Stimulated activated CD8-positive, alpha-beta memory T cell treated with anti-CD3 and anti-CD28 coated beads, Interleukin-7, amount 100 ng/mL, for 1 hour (primary cell): ENCODE measurements around the gene ANKRD44.
"Not testable (repeated sequence)": the region's sequence is repeated elsewhere in the genome, so short reads cannot be mapped to it uniquely, and the experiment has no call there.

Experiments
- DNase-seq, 2 donors: peaks; one replicate each; pipeline ENCODE4 v3.0.0-alpha.2; 2020; ENCODE audit warnings: low read depth in 2 of 2

ANKRD44 gene

DNA sequence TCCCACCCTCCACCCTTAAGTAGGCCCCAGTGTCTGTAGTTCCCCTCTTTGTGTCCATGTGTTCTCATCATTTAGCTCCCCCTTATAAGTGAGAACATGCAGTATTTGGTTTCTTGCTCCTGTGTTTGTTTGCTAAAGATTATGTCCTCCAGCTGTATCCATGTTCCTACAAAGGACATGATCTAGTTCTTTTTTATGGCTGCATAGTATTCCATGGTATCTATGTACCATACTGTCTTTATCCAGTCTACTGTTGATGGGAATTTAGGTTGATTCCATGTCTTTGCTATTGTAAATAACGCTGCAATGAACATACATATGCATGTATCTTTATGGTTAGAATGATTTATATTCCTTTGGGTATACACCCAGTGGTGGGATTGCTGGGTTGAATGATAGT lies 233.9 kb downstream of the ANKRD44 start:
- no peak for DNase-seq

DNA sequence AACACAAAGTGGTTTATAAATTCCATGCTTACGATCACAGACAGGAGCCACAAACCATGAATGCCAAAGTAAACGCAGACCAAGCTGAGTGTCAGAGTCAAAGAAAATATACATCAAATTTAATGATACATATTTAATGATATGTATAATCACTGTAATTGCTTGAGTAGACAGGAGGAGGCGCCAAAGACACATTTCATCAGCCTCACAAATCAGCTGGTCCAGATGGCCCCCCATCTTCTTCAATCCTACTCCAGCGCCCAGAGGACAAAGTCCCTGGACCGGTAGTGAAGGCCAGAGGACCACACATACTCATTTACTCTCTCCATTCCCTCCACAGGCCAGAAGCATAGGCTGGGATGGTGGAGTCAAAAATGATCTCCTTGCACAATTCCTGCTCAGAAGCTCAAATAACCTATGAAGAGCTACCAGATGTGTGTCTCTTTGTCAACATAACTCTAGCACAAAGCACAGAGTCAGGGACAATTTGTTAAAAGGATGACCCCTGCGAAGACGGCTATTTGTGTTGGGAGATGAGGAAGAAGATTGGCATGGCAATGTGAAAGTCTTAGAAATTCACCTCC lies 234.7 kb downstream of the ANKRD44 start:
- DNase-seq: no peak

DNA sequence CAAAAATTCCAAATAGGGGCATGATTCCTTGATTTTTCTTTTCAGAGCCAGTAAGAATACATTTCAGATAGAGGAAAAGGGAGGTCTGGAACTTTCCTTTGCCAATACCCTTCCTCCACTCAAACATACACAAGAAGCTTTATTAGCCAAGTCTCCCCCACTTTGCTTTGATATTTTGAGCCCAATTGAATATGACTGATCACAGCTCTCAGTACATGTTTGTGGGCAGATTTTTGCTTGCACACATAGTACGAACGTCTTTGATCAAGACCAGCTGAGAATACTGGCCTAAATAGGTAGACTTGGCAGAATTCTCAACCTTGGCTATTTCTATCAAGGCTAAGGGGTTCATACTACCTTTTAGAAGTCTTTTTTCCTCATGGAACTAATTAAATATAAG lies 235.3 kb downstream of the ANKRD44 start:
- no peak for DNase-seq

DNA sequence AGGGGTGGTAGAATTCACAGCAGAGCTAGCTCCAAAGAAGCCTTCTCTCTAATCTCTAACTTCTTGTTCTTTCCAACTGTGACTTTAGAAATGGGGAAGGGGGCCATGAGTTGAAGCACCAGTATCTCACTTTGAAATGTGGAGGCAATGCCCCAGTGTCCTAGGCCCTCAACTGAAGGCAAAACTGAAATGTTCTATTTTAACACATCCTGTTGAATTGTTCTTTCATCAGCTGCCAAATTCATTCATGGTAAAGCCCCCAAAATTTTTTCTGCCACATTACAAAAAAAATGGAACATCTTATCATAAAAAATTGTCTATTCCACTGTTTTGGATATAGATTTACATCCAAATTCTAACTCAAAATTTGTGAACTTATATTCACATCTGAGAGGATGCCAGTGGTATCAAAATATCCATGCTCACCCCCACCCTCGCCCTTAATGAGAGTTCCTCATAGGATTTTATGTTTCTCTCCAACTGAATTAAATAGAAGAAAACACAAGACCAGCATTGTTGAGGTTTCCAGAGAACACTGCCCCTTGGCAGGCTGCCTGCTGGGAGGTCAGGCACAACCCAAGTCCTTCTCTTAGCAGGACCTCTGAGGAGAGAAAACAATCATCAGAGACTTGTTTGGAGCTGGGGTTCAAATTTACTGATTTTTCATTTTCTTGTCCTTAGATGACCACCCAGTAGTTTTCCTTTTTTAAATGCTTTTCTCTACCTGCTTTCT lies 236.7 kb downstream of the ANKRD44 start:
- no peak for DNase-seq

DNA sequence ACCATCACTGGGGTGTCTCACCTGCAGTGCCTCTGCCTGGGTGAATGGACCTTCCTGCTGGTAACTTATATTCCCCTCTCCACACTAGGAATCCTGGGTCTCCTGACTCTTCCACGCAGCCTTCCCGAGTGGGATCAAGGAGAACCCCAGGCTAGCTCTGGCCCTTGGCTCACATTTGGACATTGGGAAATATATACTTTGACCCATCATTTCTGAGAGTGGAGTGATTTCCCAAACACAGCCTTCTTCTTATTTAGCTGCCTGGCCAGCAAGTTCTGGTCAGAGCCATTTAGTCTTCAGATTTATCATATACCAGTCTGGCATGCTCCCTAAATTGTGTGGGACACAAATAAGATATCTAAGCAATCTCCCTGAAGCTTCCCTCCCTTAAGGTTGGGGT lies 237.3 kb downstream of the ANKRD44 start:
- DNase-seq: no peak

DNA sequence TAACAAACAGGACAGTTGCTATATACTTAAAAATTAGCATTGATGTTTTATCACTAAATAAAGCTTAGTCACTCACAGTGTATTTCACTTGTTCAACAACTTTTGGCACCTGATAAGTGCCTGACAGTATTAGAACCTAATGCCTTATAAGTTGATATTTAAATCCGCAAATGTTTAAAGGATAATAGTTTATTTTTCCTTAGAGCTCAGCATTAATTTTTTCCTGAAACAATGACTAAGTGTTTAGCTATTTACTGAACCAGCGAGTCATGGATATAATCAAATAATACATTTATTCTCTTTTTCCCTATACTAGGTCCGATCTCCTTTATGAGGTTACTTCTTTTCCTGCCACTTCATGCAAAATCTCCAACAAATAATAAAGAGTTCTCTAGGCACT lies 238.0 kb downstream of the ANKRD44 start:
- no peak for DNase-seq

DNA sequence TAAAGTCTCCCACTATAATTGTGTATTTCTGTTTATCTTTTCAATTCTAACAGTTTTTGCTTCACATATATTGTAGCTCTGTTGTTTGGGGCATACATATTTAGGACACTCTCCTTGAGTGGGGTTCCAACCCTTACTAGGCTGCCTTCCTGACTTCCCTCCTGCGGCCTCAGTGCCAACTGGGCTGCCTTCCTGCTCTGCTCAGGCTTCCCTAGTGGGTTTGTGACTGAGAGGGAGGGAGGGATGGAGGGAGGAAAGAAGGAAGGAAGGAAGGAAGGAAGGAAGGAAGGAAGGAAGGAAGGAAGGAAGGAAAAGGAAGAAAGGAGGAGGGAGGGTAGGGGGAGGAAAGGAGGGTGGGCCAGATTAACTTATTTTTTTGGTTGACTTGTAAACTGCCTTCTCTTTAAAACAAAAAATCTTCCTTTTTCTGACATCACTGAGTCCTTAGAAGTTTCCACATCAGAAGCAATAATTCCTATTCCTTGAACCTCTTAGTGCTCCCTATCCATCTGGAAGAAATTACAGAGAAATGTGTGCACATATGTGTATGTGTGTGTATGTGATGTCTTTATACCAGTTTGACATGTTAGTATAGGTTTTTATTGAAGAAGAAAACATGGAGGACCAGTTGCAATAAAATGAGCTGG lies 238.7 kb downstream of the ANKRD44 start:
- no peak for DNase-seq

DNA sequence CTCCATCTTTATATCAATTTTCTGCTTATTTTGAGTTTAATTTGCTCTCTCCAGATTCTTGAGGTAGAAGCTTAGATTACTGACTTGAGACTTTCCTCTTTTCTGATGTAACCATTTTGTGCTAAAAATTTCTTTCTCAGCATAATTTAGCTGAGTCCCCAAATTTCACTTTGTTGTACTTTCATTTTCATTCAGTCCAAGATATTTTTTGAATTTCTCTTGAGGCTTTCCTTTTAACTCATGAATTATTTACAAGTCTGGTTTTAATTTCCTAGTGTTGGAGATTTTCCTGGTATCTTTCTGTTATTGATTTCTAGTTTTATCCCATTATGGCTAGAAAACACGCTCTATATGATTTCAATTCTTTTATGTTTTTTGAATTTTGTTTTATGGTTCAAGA lies 239.4 kb downstream of the ANKRD44 start:
- no peak for DNase-seq

DNA sequence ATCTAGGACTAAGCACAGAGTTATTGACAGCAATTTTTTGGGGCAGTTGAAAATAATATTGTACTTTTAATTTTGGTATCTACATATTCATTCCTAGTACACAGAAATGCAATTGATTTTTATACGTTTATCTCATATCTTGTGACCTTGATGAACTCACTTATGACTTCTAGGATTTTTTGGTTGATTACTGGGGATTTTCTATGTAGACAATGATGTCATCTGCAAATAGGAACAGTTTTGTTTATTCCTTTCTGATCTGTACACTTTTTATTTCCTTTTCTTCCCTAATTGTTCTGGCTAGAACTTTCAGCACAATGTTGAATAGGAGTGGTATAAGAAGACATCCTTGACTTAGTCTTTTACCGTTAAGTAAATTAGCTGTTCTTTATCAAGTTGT lies 240.6 kb downstream of the ANKRD44 start:
- no peak for DNase-seq

DNA sequence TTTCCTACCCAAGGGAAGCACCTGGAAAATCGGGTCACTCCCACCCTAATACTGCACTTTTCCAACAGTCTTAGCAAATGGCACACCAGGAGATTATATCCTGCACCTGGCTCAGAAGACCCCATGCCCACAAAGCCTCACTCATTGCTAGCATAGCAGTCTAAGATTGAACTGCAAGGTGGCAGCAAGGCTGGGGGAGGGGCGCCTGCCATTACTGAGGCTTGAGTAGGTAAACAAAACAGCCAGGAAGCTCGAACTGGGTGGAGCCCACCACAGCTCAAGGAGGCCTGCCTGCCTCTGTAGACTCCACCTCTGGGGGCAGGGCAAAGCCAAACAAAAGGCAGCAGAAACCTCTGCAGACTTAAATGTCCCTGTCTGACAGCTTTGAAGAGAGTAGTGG lies 248.0 kb downstream of the ANKRD44 start:
- not testable (repeated sequence) for DNase-seq

DNA sequence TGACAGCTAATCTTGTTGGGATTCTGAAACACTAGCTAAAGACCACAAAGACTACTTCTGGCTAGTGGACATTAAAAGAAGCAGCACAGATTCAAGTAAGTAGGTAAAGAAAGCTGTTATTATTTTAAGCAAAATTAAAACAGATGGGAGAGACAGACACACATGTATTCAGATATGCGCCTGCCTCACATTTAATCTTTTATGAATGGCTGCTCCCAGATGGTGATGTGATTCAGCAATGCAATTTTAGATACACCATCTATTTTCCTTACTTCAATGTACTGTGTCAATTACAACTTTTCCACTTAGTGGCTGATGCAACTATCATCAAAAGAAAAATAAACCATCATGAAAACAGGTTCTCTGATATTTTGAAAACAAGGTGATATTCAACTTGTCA lies 251.1 kb downstream of the ANKRD44 start:
- no peak for DNase-seq

DNA sequence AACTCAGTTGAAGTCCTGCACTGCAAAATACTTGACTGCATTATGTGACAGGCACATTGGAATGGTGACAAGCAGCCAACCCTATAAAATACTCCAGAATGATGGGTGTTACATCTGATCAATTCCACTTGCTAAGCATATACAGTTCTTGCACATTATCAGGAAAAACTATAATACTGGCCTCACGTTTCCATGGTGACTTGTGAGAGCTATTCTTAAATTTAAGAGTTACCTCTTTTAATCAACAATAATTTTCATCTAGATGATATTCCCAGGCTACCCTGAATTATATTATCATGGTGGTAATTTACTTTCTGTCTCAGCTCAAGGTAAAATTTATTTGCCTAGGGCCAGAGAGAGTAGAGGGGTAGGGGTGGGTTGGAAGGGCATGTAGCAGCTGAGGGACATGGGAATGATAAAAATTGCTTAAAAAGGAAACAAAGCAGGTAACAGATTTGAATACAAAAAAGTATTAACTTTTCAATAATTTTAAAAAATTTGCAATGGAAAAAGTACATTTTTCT lies 251.7 kb downstream of the ANKRD44 start:
- DNase-seq: no peak

DNA sequence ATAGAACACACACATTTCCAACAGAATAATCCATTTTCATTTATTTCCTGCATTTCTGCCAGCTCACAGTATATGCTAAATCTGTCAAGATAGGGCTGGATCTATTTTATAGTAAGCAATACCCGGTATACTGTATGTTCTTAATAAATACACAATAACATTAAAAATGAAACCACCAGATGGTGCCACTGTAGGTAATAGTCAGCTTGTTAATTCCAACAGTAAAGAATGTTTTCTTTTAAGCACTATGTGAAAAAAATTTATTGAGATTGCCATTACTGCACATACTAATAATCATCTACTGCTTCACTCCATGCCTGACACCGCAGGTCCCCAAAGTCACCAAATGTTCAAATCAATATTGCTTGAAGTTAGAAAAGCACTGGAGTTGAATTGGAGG lies 252.6 kb downstream of the ANKRD44 start:
- DNase-seq: no peak

DNA sequence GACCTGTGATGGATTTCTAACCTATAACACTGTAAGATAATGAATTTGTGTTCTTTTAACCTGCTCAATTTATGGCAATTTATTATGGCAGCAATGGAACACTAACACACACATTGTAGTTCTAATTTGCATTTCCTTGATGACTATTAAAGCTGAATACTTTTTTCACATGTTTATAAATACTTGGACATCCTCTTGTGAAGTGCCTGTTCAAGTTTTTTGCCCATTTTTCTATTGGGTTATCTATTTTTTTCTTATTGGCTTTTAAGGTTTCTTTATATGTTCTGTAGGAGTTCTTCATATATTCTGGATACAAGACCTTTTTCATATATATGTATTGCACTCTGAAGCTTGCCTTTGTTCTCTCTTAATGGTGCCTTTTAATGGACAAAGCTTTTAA lies 255.5 kb downstream of the ANKRD44 start:
- DNase-seq: no peak

DNA sequence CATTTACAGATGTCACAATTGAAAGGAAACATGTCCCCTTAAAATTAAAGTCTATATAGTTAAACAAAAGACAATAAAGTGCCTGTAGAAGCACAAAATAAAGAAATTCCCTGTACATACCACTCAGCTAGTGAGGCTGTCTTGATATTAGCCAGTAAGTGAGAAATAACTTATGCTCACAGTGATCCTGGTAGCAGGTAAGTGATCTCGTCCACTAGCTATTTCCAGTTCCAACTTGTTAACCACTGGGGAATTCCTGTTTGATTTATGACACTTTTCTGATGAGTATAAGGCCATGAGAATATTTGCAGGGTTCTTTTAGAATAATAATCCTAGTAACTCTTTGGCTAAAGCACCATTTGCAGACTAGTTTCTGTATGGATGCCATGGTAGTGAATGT lies 256.1 kb downstream of the ANKRD44 start:
- no peak for DNase-seq

DNA sequence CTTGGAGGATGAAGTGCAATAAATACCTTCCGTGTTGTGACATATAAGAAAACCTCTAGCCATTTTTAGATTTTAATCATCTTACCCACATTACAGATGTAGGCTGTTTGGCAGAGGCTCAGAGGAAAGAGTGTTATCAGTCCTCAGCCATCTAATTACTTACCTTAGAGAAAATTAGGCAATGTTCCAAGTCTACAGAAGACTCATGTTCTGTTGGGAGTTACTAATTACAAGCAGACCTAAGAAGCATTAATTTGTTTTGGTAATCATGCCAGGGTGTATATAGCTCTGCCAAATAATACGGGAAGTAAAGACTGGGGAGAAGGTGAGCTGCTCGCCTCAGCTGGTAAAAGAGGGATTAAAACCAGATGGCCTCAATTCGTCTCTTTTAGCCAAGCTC lies 258.2 kb downstream of the ANKRD44 start:
- DNase-seq: no peak

DNA sequence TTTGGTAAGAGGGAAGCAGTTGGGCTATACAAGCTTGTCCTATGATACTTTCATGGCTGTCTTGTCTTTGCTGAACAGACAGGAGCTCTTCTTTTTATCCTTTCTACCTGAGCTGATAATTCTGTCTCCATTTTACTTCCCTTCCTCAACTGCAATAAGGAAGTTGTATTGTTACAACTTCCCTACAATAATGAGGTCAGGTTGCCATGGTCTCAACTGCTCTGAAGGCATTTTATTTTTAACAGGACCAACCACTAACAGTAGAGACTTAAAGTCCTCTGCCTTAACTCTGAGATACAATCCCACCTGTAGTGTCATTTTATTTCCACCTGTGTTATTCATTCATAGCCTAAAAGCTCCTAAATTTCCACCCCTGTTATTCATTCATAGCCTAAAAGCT lies 265.5 kb downstream of the ANKRD44 start:
- no peak for DNase-seq

DNA sequence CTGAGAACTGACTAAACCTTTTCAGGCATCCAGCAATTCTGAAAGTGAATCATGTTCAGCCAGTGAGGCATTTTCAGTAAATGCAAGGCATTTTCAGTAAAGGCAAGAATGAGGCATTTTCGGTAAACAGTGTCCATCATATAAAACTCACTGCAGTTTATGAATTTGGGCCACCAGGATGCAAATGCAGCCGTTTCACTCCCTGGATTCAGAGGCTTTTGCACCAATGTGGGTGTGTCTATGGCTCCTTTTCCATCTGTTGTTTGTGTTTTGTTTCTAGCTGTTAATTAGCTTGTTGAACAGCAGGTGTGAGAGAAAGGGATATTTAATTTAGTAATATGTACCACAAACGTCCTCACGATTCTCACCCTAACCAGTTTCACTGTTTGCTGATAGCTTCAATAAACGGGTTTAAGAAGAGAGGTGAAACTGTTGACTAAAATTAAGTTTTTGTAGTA lies 267.8 kb downstream of the ANKRD44 start:
- DNase-seq: no peak

DNA sequence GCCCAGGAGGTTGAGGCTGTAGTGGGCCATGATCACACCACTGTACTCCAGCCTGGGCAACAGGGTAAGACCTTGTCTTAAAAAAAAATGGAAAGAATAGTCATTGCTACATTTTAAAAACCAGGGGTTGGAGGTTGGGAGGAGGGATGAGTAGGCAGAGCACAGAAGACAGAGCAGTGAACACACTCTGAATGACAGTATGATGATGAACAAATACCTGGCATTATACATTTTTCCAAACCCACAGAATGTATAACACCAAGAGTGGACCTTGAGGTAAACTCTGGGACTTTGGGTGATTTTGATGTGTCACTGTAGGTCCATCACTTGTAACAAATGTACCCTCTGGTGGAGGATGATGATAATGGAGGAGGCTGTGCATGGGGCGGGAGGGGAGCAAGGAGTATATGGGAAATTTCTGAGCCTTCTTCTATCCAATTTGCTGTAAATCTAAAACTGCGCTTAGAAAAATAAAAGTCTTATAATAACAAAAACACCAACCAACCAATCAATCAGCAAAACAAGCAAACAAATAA lies 272.6 kb downstream of the ANKRD44 start:
- DNase-seq: no peak

DNA sequence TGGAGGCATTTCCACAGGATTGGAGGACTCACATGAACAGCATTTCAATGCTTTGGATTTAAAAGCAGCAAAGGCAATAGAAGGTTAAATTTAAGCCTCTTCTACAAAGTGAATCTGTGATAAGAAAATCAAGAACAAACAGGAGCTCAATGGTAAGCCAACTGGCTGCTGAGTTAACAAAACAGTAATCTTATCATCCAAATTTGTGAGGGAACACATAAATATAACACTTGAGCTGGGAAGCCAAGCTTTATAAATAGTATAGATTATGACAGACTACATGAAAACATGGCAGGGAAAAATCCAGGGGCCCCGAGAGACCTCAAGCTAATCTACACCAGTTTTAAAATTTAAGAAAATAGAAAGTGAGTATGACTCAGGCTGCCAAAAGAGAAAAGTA lies 275.6 kb downstream of the ANKRD44 start:
- DNase-seq: no peak

DNA sequence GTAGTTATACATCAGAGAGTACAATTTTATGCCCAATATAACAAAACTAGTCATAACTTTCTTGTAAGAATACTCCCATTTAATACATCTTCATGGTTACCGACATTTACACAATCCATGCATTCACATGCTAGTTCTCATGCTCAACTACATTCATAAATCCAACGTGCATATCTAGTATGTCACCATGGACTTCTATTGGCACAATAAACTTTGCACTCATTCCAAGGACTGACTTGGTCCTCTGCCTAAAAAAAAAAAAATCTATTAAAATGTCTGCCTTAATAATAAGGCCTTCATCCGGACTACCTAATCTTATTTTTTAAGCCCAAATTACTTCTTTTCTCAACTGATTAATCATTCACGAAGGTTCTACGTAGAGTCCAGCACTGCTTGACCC lies 276.3 kb downstream of the ANKRD44 start:
- DNase-seq: no peak

DNA sequence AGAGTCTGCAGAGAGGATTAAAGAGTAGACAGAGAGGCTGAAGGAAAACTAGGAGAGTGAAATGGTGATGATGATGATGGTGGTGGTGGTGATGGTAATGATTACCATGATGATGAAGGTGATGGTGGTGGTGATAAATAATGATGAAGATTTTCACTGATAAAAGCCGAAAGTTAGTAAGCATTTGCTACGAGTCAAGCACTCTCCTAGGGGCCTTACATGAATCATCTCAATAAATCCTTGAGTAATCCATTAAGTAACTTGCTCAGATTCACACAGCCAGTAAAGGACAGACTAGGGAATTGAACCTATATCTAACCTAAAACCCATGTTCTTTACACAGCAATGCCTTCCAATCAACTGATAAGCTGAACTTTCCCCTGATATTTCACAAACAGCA lies 277.4 kb downstream of the ANKRD44 start:
- DNase-seq: no peak

DNA sequence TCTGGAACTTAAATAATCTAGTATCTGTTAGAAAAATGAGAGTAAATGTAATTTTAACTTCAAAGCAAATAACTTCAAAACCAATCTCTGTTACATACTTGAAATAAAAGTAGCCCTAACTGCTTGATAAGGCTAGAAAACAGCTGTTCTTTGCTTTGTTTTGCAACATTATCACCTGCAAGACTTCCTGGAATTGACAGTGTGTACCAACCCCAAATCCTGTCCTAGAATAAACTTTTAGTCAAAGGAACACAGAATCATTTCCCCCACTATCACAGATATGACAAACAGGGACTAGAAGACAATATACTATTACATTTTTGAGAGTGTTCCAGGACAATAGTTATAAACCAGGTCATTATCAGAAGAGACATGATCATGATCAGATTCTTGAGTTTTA lies 278.8 kb downstream of the ANKRD44 start:
- no peak for DNase-seq
